Endothelial cell (in vitro differentiated cells): ENCODE results near the gene FGD2. TPM values are rescaled to one million over a fixed set of nuclear protein-coding genes. Genes with fewer than 3 reads are reported as not detected.
A peak's percentile ranks its signal among the peaks of the same experiment; 100 is the strongest.

Source experiments
- DNase-seq: peaks from one replicate; pipeline ENCODE4 v3.0.0; 2021; ENCODE audit warnings: low spot score
- H3K27ac Mint-ChIP-seq: one replicate; pipeline ENCODE4 v1.8.0; 2021; ENCODE audit warnings: mixed read lengths, inconsistent platforms; ENCODE audit not compliant: unreplicated experiment
- H3K27me3 Mint-ChIP-seq: one replicate; pipeline ENCODE4 v1.8.0; 2021; ENCODE audit warnings: mild to moderate bottlenecking, moderate library complexity, mixed read lengths, inconsistent platforms; ENCODE audit not compliant: unreplicated experiment
- H3K36me3 Mint-ChIP-seq: one replicate; pipeline ENCODE4 v1.8.0; 2021; ENCODE audit warnings: mild to moderate bottlenecking, low read depth, mixed read lengths, inconsistent platforms; ENCODE audit not compliant: unreplicated experiment
- H3K4me1 Mint-ChIP-seq: one replicate; pipeline ENCODE4 v1.8.0; 2021; ENCODE audit warnings: mild to moderate bottlenecking, mixed read lengths, inconsistent platforms; ENCODE audit not compliant: unreplicated experiment
- H3K4me3 Mint-ChIP-seq: one replicate; pipeline ENCODE4 v1.8.0; 2021; ENCODE audit warnings: mild to moderate bottlenecking, mixed read lengths, inconsistent platforms; ENCODE audit not compliant: unreplicated experiment
- H3K9me3 Mint-ChIP-seq: one replicate; pipeline ENCODE4 v1.8.0; 2021; ENCODE audit warnings: mixed read lengths, inconsistent platforms; ENCODE audit not compliant: unreplicated experiment
- CTCF ChIP-seq: fragments of 200-600 bp; sonication (generic); IDR thresholded peaks from one replicate; pipeline ENCODE4 v1.5.0; 2021; ENCODE audit warnings: antibody characterized with exemption; ENCODE audit not compliant: unreplicated experiment
- total RNA-seq: library from RNA; stranded (reverse); fragmentation: NEBNext Ultra II Directional; extraction: Animal tissue kit (Norgen Biotek cat#: 25700); gene quantifications from one replicate; pipeline ENCODE4 v1.2.1, GENCODE V29; 2021; ENCODE audit not compliant: unreplicated experiment

The FGD2 gene
- total RNA-seq, 1 donor from 2014 or later: 0.10 TPM

- TF ChIP-seq CTCF: no peak
- peak overlapping the region; percentile 42 for H3K4me3 Mint-ChIP-seq
- DNase-seq: no peak
- no peaks in the 10 kb centered on the region for H3K9me3 Mint-ChIP-seq
- H3K36me3 Mint-ChIP-seq: peaks cover 71% of the 10 kb centered on the region
- H3K27ac Mint-ChIP-seq: no peak overlapping the region
- no peaks in the 10 kb centered on the region for H3K27me3 Mint-ChIP-seq
- peaks cover 8% of the 10 kb centered on the region for H3K4me1 Mint-ChIP-seq
Measured at GRCh38 chr6:36976509-36976908, 28.9 kb upstream of the FGD2 start.

GRCh38 chr6:36976931-36977330 lies 28.5 kb upstream of the FGD2 start:
- peak overlapping the region; percentile 57 for H3K27ac Mint-ChIP-seq
- no peak overlapping the region for H3K4me3 Mint-ChIP-seq
- no peaks in the 10 kb centered on the region for H3K9me3 Mint-ChIP-seq
- peaks cover 71% of the 10 kb centered on the region for H3K36me3 Mint-ChIP-seq
- no peak for TF ChIP-seq CTCF
- DNase-seq: no peak
- H3K4me1 Mint-ChIP-seq: peaks cover 12% of the 10 kb centered on the region
- peaks cover 4% of the 10 kb centered on the region for H3K27me3 Mint-ChIP-seq

GRCh38 chr6:36977470-36977941 lies 27.9 kb upstream of the FGD2 start:
- H3K4me3 Mint-ChIP-seq: peak overlapping the region; percentile 70
- peaks cover 5% of the 10 kb centered on the region for H3K27me3 Mint-ChIP-seq
- H3K9me3 Mint-ChIP-seq: no peaks in the 10 kb centered on the region
- H3K36me3 Mint-ChIP-seq: peaks cover 68% of the 10 kb centered on the region
- no peak for DNase-seq
- peaks cover 14% of the 10 kb centered on the region for H3K4me1 Mint-ChIP-seq
- TF ChIP-seq CTCF: peak; percentile 51
- H3K27ac Mint-ChIP-seq: no peak overlapping the region

- peaks cover 59% of the 10 kb centered on the region for H3K36me3 Mint-ChIP-seq
- peak overlapping the region; percentile 3 for H3K27ac Mint-ChIP-seq
- peaks cover 14% of the 10 kb centered on the region for H3K4me1 Mint-ChIP-seq
Measured at GRCh38 chr6:36978421-36979346, 26.8 kb upstream of the FGD2 start.

More at GRCh38 chr6:36978421-36979346, 26.8 kb upstream of the FGD2 start:
- Mint-ChIP-seq H3K4me3 (no peak overlapping the region), H3K27me3 (peaks cover 5% of the 10 kb centered on the region), H3K9me3 (no peaks in the 10 kb centered on the region)
- DNase-seq: no peak
- TF ChIP-seq CTCF: no peak
